GM21737 (cell line): ENCODE data around the gene PDCD7.
"Not testable (repeated sequence)": the region's sequence is repeated elsewhere in the genome, so short reads cannot be mapped to it uniquely, and the experiment has no call there.

Source experiments
- ATAC-seq: cut with Tn5 transposase; IDR thresholded peaks from one replicate; pipeline ENCODE4 v1.9.1; 2021; ENCODE audit warnings: mild to moderate bottlenecking, moderate library complexity; ENCODE audit not compliant: unreplicated experiment

Gene PDCD7

GRCh38 chr15:65132878-65133547 is 595 bp downstream of the PDCD7 start:
- peak; percentile 39 for ATAC-seq

DNA sequence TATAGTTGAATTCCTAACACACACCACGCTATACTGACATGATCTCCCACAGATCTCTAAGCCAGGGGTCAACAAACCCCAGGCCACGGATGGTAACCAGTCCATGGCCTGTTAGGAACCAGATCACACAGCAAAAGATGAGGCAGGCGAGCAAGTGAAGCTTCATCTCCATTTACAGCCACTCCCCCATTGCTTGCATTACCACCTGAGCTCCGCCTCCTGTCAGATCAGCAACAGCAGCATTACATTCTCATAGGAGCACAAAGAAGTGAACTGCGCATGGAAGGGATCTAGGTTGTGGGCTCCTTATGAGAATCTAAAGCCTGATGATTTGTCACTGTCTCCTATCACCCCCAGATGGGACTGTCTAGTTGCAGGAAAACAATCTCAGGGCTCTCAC is 2.7 kb downstream of the PDCD7 start:
- no peak for ATAC-seq

GRCh38 chr15:65115542-65115941 is 18.1 kb downstream of the PDCD7 start:
- no peak for ATAC-seq

DNA sequence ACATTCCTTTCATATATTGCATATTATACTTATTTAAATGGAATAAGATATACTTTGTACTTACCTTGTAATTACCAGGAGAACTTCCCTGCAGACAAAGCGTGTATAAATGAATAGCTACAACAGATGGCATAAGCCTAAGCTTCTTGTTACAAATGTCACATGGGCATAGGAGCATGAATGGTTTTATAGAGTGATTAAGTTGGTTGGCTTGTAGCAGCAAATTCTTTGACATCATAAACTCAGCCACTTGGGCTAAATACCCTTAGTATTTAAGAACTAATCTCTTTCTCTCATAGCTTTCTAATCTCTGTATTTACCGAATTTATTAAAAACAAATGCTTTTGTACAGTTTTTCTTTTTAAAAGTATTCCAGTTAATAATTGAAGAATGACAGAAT is 18.5 kb downstream of the PDCD7 start, which contains the start of gene UBAP1L:
Gene UBAP1L, minus strand, starts transcription at position 115 of the 400 bp plus-strand sequence. CDS start 8,985 bp downstream, outside the sequence.
- no peak for ATAC-seq

DNA sequence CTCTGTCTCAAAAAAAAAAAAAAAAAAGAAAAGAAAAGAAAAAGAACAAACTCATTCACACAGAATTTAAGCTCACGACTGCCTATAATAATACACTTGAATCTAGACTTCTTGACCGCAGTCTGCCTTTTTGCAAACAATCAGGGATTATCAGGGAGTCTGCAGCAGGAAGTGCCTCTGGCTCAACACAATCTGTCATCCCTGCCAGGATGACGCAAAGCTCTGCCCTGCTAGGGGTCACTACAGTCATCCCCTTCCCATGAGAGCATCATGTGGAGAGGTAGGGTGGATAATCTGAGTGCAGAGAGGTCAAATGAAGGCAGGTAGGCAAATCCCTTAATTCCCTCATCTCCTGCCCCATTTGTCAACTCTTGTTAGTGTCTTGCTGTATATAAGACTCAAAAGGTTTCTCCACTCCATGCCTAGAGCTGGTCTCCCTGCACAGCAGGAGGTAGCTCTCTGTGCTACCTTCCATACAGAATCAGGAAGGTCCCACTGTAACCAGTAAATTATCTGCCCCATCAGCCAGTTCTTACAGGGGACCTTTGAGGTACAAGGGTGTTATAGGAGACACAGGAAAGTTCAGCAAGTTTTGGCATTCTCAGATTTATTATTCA is 22.8 kb downstream of the PDCD7 start:
- no peak for ATAC-seq

- no peak for ATAC-seq
These were observed 27.5 kb downstream of the PDCD7 start for GRCh38 chr15:65106011-65106590.

DNA sequence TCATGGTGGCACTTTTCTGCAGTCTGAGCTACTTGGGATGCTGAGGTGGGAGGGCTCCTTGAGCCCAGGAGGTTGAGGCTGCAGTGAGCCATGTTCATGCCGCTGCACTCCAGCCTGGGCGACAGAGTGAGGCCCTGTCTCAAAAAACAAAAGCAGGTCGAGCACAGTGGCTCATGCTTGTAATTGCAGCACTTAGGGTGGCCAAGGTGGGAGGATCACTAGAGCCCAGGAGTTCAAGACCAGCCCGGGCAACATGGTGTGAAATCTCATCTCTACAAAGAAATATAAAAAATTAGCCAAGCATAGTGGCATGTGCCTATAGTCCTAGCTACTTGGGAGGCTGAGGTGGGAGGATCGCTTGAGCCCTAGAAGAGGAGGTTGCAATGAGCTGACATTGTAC is 28.6 kb downstream of the PDCD7 start:
- no peak for ATAC-seq

GRCh38 chr15:65102912-65103311 is 30.7 kb downstream of the PDCD7 start:
- ATAC-seq, result no peak

GRCh38 chr15:65101891-65102708 is 31.5 kb downstream of the PDCD7 start:
- ATAC-seq, result no peak

DNA sequence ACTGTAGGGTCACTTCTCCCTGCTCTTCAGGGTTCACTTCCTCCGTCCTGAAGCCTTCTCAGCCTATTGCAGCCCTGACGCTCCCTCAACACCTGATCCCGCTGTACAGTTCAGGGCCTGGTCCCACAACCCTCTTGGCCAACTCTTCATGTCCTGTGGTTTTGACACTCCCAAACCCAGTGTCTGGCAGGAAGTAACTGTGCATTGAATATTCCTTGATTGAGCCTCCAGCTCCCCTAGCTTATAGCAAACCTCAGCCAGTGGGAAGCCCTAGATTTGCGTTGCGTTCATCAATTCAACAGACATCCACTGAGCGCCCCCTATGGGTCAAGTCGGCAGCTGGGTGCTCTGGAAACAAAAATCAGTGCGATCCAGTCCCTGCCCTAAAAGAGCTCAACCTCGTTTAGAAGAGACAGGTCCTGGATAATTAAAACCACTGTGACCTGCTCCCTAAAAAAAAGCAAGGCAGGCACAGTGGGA is 32.2 kb downstream of the PDCD7 start:
- ATAC-seq, result no peak

GRCh38 chr15:65100442-65100841 is 33.2 kb downstream of the PDCD7 start:
- ATAC-seq, result no peak

DNA sequence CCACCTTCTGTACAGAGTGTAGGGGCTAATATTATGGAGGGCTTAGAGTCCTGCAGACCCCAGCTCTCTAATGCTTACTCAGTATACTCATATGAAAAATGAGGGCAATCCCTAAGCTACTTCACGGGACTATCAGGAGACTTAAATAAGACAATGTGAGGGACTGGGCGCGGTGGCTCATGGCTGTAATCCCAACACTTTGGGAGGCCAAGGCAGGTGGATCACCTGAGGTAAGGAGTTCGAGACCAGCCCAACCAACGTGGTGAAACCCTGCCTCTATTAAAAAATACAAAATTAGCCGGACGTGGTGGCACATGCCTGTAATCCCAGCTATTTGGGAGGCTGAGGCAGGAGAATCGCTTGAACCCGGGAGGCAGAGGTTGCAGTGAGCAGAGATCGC is 33.8 kb downstream of the PDCD7 start:
- not testable (repeated sequence) for ATAC-seq

DNA sequence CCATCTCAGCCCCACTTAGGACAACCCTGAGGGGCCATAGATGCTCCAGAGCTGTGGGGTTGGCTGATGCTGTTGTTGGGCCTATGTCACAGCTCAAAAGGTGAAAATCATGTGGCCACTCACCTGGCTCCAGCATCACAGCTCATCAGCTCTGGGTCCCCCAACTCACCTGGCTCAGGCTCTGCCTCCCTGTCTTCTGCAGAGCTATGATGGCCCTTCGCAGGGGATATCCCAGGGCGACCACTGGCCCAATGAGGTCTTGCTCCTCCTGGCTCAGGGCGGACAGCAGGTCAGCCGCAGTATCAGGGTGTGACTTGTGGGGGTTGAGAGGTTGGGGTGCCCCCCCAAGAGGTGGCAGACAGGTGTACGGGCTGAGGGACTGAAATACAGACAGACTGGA is 34.3 kb downstream of the PDCD7 start:
- ATAC-seq, result no peak

DNA sequence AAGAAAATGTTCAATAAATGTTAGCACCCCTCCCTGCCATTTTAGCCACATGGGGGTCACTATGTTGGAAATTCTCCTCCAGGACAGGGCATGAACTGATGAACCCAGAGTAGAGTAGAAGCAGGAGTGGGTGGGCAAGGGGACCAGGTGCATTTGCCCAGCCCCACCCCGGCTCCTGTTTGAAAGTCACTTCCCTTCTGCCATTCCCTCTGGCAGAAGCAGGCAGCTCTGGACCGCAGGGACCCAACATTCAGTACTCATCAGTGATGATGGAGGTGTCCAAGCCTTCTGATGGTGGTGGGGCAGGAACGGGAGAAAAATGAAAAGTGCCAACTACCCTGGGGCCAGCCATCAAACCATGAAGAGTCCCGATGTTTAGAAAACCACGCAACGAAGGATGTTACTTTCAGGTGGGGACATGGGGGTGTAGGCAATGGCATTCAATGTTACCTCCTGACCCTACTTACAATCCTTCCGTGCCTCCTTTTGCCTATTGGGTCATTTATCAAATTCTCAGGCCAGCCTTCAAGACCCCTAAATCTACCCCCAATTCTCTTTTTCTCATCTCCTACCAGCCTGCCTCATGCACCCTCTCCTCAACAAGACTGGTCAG is 35.9 kb downstream of the PDCD7 start:
- no peak for ATAC-seq

DNA sequence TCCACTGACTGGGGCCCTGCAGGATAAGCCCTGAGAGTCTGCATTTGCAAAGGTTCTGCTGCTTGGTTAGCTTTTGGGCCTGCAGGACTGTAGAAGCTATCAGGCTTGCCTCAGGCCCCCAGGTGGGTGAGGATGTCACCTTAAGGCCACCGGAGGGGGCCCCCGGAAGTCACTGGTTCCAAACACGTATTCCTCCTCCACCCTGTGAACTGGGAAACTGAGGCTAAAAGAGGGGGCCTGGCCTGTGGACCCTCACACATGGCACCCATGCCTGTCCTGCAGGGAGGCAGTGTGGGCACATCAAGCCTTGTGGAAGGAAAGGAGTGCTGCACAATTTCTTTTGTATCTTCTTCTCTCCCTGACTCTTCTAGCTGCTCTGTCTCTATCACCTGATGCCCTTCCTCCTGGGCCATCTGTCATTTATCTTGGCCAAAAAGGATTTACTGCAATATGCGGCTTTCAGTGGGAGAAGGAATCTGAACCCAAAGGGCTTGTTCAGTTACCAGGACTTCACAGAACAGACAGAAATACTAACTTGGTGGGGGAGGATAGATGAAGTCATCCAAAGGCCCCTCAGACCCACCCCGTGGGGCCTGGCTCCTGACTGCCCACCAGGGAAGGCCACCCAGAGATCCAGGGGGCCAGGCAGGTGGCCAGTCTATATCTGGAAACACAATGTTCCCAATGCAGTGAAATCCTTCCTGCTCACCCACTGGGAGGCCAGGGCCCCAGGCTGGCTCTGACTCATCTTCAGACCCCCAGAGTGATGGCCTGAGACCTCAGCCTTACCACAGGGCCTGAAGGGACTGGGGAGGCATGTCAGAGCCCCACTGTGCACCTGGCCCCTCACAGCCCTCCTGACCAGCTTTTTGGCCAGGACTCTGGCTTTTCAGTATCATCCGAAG is 36.9 kb downstream of the PDCD7 start:
- no peak for ATAC-seq

DNA sequence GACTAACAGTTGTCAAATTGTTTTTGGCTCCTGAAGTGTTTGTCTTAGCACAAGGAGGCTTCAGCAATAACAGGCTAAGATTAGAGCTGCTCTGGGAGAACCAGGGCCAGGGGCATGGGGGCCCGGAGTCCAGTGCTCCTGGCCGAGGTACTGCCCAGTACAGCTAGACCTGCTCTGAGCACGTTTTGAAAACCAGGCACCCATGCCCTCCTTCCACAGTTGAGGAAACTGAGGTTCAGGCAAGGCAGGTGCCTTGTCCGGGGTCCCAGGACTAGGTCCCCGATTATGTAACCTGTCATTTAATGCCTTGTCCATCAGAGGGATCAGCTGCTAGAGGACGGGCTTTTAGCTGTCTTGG is 37.9 kb downstream of the PDCD7 start:
- ATAC-seq, result no peak

DNA sequence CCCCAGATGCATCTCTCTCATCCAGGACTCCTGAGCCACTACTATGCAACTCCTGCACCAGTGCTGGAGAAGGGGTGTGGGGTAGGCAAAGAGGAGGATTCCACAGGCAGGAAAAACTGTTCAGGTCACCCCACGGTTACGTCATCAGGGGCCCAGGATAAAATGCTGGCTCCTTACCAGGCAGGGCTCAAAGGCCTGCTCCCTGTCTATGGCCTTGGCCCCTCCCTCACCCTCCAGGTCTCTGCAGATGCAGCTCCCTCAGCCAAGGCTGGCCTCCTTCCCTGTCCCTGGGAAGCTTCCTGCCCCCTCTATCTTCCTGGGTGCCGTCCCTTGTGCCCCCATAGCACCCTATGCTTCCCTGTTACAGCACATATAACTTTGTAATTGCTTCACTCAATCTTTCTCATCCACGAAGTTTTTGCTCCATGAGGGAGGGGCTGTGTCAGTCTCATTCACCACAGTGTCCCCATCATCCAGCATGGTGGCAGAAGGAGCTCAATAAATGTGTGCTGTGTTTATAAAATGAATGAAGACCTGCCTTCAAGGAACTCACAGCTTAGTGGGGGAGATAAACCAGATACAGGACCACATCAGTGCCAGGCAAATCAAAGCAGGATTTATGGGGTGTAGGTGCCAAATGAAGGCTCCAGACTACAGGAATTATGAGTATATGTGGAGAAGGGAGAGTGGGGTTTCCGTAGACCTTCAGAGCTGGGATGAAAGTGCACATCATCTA is 38.4 kb downstream of the PDCD7 start:
- ATAC-seq, result no peak

- ATAC-seq, result no peak
These were observed 39.2 kb downstream of the PDCD7 start for GRCh38 chr15:65094294-65094995.

GRCh38 chr15:65093793-65094170 is 39.8 kb downstream of the PDCD7 start:
- not testable (repeated sequence) for ATAC-seq
